ENCODE measurements around the gene EIF4G3.

GRCh38 chr1:21051177-21051825 is 125.4 kb downstream of the EIF4G3 start:
- no peak for TF ChIP-seq POLR2A (IDR thresholded peaks at IDR 0.05)
- TF ChIP-seq, protein P1, sequence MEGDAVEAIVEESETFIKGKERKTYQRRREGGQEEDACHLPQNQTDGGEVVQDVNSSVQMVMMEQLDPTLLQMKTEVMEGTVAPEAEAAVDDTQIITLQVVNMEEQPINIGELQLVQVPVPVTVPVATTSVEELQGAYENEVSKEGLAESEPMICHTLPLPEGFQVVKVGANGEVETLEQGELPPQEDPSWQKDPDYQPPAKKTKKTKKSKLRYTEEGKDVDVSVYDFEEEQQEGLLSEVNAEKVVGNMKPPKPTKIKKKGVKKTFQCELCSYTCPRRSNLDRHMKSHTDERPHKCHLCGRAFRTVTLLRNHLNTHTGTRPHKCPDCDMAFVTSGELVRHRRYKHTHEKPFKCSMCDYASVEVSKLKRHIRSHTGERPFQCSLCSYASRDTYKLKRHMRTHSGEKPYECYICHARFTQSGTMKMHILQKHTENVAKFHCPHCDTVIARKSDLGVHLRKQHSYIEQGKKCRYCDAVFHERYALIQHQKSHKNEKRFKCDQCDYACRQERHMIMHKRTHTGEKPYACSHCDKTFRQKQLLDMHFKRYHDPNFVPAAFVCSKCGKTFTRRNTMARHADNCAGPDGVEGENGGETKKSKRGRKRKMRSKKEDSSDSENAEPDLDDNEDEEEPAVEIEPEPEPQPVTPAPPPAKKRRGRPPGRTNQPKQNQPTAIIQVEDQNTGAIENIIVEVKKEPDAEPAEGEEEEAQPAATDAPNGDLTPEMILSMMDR (IDR thresholded peaks at IDR 0.05 in 4 of 5, conservative IDR thresholded peaks at IDR 0.05 in 1 of 5) = no peak

All from gastrocnemius medialis (tissue), 4 donors.